ENCODE results near the gene FYN. TPM values are rescaled to one million over a fixed set of nuclear protein-coding genes. Genes with fewer than 3 reads are reported as not detected.

FYN gene
- total RNA-seq, 1 donor = 106 TPM

DNA sequence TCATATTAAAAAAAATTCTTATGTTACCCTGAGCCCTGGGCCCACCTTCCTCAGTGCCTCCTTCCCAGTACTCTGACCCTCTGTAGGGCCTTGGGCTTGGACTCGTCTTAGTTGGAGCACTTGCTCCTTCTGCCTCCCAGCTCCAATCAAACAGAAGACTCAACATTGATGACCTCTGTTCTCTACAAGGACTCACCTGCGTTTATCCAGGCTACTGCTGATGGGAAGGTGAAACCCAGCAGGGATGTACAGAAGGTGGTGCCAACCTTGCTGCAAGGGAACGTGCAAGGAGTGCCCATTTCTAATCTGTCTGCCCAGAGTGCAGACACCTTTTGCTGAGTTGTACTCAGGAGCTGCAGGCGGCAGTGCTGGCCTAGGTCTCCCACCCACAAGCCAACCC is 38.9 kb downstream of the FYN start:
- Histone ChIP-seq H3K79me2 (ENCODE audit: insufficient read depth, low read length) (peaks cover 73% of the 10 kb centered on the region), H3K36me3 (ENCODE audit: insufficient read depth, low read length) (no peaks in the 10 kb centered on the region), H2AFZ (ENCODE audit: low read length) (no peak overlapping the region), H3K4me2 (ENCODE audit: insufficient read depth, low read length) (no peak overlapping the region), H3K4me3 (ENCODE audit: insufficient read depth, low read length) (no peak overlapping the region), H3K9me3 (ENCODE audit: low read depth, low read length) (no peaks in the 10 kb centered on the region), H4K20me1 (ENCODE audit: insufficient read depth, low read length) (peaks cover 7% of the 10 kb centered on the region), H3K27me3 (ENCODE audit: insufficient read depth, low read length) (no peaks in the 10 kb centered on the region), H3K4me1 (ENCODE audit: insufficient read depth, low read length) (peaks cover 16% of the 10 kb centered on the region), H3K27ac (ENCODE audit: low read depth, low read length) (no peak overlapping the region)
- DNase-seq (ENCODE audit: insufficient read length, low spot score, missing footprints) = no peak
- TF ChIP-seq, protein P1, sequence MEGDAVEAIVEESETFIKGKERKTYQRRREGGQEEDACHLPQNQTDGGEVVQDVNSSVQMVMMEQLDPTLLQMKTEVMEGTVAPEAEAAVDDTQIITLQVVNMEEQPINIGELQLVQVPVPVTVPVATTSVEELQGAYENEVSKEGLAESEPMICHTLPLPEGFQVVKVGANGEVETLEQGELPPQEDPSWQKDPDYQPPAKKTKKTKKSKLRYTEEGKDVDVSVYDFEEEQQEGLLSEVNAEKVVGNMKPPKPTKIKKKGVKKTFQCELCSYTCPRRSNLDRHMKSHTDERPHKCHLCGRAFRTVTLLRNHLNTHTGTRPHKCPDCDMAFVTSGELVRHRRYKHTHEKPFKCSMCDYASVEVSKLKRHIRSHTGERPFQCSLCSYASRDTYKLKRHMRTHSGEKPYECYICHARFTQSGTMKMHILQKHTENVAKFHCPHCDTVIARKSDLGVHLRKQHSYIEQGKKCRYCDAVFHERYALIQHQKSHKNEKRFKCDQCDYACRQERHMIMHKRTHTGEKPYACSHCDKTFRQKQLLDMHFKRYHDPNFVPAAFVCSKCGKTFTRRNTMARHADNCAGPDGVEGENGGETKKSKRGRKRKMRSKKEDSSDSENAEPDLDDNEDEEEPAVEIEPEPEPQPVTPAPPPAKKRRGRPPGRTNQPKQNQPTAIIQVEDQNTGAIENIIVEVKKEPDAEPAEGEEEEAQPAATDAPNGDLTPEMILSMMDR (IDR thresholded peaks at IDR 0.05; ENCODE audit: extremely low read depth, low read depth, low read length) = no peak

DNA sequence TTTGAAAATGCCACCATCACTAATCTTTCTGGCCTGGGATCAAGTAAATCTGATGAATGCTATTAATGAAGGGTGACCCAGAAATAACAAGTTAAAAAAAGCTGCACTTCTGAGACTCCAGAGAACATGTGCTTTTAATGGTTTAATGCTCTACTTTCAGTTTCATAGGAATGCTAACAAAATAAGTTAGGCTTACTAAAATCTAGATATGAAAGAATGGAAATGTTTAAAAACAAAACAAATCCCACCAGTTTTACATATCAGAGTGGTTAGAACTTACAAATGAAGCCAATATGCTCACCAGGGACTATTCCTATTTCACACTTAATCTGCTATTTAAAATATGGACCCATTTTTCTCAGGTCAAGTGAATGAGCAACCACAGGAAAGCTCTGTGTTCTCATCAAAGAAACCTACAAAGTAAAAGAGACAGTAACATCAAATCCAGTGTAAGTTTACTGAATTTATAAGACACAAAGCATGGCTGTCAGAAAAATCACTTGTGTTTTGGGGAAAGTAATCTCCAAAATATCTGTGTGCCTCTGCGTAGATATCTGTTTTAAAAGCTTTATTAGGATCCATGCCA is 40.3 kb downstream of the FYN start:
- Histone ChIP-seq H3K4me3 (ENCODE audit: insufficient read depth, low read length) (peak overlapping the region; percentile 40), H3K79me2 (ENCODE audit: insufficient read depth, low read length) (peaks cover 66% of the 10 kb centered on the region), H3K4me1 (ENCODE audit: insufficient read depth, low read length) (peaks cover 16% of the 10 kb centered on the region), H2AFZ (ENCODE audit: low read length) (no peak overlapping the region), H3K4me2 (ENCODE audit: insufficient read depth, low read length) (peak overlapping the region; percentile 64), H3K9me3 (ENCODE audit: low read depth, low read length) (no peaks in the 10 kb centered on the region), H4K20me1 (ENCODE audit: insufficient read depth, low read length) (peaks cover 4% of the 10 kb centered on the region), H3K27me3 (ENCODE audit: insufficient read depth, low read length) (no peaks in the 10 kb centered on the region), H3K27ac (ENCODE audit: low read depth, low read length) (peak overlapping the region; percentile 14), H3K36me3 (ENCODE audit: insufficient read depth, low read length) (peaks cover 6% of the 10 kb centered on the region)
- TF ChIP-seq, protein P1 (IDR thresholded peaks at IDR 0.05; ENCODE audit: extremely low read depth, low read depth, low read length) = no peak
- DNase-seq (ENCODE audit: insufficient read length, low spot score, missing footprints) = no peak

DNA sequence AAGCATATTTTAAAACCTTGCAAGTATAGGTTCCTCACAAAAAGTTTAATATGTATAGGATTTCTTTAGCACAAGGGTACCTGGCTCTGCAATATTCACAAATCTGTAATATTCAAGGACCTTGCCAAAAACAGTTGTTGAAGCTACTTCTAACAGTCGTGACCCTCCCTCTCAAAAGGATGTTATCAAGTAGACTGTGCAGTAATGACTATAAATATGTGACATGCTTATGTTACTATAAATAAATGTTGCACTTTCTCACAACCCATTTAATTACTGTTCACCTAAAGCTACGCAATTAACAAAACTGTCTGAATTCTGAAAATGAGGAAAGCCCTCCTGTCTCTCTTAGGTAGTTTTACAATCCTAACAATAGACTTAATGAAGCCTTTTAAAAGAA is 41.8 kb downstream of the FYN start:
- Histone ChIP-seq H3K4me3 (ENCODE audit: insufficient read depth, low read length) (no peak overlapping the region), H3K27me3 (ENCODE audit: insufficient read depth, low read length) (no peaks in the 10 kb centered on the region), H3K4me2 (ENCODE audit: insufficient read depth, low read length) (no peak overlapping the region), H2AFZ (ENCODE audit: low read length) (no peak overlapping the region), H3K36me3 (ENCODE audit: insufficient read depth, low read length) (peaks cover 6% of the 10 kb centered on the region), H3K9me3 (ENCODE audit: low read depth, low read length) (no peaks in the 10 kb centered on the region), H3K79me2 (ENCODE audit: insufficient read depth, low read length) (peaks cover 72% of the 10 kb centered on the region), H4K20me1 (ENCODE audit: insufficient read depth, low read length) (peaks cover 4% of the 10 kb centered on the region), H3K27ac (ENCODE audit: low read depth, low read length) (no peak overlapping the region), H3K4me1 (ENCODE audit: insufficient read depth, low read length) (peaks cover 16% of the 10 kb centered on the region)
- no peak for DNase-seq (ENCODE audit: insufficient read length, low spot score, missing footprints)
- TF ChIP-seq, protein P1 (IDR thresholded peaks at IDR 0.05; ENCODE audit: extremely low read depth, low read depth, low read length) = no peak

DNA sequence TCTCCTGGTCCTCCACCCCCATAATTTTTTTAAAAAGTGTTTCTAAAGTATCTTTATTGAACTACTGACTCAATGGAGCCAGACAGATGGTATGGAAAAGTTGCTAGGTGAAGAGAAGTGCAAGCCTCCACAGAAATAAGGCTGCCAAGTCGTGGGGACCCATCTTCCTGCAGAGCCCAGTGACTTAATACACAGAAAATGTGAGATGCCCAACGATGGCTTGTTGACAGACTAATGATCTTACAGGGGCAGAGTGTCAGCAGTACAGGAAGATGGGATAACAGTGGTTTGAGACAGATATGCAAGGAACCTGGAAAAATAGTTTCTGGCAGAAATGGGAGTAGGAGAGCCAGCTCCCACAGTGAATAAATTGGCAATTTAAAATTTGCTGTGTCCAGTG is 43.3 kb downstream of the FYN start:
- Histone ChIP-seq H4K20me1 (ENCODE audit: insufficient read depth, low read length) (peaks cover 6% of the 10 kb centered on the region), H3K4me3 (ENCODE audit: insufficient read depth, low read length) (no peak overlapping the region), H3K36me3 (ENCODE audit: insufficient read depth, low read length) (peaks cover 6% of the 10 kb centered on the region), H3K27me3 (ENCODE audit: insufficient read depth, low read length) (no peaks in the 10 kb centered on the region), H3K79me2 (ENCODE audit: insufficient read depth, low read length) (peaks cover 73% of the 10 kb centered on the region), H2AFZ (ENCODE audit: low read length) (no peak overlapping the region), H3K4me2 (ENCODE audit: insufficient read depth, low read length) (no peak overlapping the region), H3K27ac (ENCODE audit: low read depth, low read length) (no peak overlapping the region), H3K4me1 (ENCODE audit: insufficient read depth, low read length) (peaks cover 21% of the 10 kb centered on the region), H3K9me3 (ENCODE audit: low read depth, low read length) (no peaks in the 10 kb centered on the region)
- TF ChIP-seq, protein P1 (IDR thresholded peaks at IDR 0.05; ENCODE audit: extremely low read depth, low read depth, low read length) = no peak
- no peak for DNase-seq (ENCODE audit: insufficient read length, low spot score, missing footprints)
